HG03378 (cell line): ENCODE results near the gene DNAJA3.

Source experiments
- ATAC-seq: cut with Tn5 transposase; IDR thresholded peaks from one replicate; pipeline ENCODE4 v1.9.1; 2021; ENCODE audit warnings: mild to moderate bottlenecking, moderate library complexity; ENCODE audit not compliant: unreplicated experiment

Gene DNAJA3

DNA sequence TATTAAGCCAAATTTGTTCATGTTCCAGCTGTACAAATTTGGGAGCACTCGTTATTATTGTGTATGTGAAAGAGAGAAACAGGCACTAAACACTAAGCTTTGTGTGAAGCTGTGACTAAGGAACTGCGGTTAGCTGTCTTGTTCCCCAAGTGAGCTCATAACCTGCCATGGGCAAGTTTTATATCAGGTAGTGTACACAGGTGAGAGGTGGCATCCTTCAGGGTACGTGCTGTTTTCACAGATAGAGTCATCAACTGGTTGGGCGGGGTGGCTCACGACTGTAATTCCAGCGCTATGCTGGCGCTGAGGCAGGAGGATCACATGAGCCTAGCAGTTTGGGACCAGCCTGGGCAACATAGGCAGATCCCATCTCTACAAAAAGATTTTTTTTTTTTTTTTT, 2.8 kb downstream of the DNAJA3 start:
- no peak for ATAC-seq

DNA sequence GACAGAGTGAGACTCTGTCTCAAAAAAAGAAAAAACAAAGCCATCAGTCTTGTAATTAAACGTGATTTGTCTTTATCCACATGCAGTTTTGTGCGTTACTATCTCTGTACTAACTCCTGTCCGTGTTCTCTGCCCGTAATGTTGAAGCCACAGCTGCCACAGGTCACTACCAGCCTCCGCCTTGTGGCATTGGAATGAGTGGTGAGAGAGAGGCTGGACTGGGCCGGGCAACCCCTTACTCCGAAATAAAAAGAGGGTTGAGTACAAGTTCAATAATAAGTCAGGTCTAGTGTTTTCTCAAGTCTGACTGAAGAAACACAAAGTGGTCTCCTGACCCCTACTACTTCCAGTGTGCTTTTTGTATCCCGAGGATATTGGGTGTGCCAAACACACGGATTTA, 5.4 kb downstream of the DNAJA3 start:
- ATAC-seq: no peak

DNA sequence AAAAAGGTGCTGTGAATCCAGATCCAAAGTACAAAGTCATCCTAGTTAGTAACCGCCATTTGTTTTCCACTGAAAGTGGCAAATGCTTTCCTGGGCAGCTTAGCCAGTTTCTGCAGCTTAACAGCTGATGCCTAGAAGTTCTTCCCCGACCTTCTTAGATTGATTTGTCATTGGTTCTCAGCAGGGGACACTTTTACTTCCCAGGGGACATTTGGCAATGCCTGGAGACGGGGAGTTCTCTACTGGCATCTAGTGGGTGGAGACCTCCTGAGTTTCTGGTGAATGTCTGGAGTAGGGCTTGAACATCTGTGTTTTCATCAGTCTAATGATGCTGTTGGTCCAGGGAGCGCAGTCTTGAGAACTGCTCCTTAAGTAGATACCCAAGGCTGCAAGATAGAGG, 7.6 kb downstream of the DNAJA3 start:
- no peak for ATAC-seq

DNA sequence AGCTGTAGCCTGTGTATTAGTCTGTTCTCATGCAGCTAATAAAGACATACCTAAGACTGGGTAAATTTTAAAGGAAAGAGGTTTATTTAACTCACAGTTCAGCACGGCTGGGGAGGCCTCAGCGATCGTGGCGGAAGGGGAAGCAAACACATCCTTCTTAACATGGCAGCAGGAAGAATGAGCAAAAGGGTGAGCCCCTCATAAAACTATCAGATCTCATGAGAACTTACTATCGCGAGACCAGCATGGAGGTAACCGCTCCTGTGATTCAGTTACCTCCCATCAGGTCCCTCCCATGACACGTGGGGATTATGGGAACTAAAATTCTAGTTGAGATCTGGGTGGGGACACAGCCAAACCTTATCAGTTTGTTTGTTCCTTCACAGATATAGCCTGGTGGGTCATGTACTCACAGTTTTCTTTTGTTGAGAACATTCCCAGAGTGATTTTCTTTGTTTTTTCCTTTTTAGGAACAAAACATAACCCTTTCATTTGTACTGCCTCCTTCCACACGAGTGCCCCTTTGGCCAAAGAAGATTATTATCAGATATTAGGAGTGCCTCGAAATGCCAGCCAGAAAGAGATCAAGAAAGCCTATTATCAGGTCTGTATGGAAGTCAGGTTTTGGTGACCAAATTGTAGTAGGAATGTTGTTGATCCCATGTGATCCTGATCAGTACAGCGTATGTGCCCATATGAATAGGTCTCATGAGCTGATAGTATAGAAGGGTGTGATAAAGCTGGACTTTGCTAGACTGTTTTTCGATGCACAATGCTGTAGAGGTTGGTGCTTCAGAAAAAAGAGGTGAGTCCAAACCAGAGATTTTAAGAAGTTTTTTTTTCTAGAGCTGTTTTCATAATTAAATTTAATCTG, 8.5 kb downstream of the DNAJA3 start:
- no peak for ATAC-seq

DNA sequence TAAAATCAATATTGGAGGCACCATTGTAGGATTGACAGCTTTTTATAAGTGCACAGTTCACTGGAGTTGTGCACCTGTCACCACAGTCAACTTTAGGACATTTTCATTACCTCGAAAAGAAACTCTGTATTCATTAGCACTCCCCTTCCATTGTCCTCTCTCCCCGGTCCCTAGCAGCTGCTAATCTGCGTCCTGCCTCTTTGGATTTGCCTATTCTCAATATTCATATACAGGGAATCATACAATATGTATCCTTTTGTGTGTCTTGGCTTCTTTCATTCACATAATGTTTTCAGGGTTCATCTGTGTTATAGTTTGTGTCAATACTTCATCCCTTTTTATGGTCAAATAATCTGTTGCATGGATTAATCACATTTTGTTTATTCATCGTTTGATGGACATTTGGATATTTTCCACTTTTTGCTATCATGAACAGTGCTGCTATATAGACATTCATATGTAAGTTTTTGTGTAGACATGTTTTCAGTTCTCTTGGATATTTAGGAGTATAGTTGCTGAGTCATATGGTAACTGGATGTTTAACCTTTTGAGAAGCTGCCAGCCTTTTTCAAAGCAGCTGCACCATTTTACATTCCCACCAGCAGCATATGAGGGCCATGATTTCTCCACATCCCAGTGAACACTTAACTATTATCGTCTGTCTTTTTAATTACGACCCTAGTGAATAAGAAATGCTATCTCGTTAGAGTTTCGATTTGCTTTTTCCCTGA, 9.8 kb downstream of the DNAJA3 start:
- no peak for ATAC-seq

DNA sequence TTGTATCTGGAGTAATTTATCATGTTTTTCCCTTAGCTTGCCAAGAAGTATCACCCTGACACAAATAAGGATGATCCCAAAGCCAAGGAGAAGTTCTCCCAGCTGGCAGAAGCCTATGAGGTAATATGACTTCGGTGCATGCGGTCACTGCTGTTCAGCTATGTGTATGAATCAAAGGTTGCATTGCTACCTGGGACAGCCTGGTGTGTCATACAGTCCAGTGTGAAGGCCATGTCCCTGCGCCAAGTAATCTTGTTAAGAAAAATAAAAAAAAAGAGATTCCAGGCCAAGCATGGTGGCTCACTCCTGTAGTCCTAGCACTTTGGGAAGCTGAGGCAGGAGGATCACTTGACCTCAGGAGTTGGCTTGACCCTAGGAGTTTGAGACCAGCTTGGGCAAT, 11.7 kb downstream of the DNAJA3 start:
- no peak for ATAC-seq

DNA sequence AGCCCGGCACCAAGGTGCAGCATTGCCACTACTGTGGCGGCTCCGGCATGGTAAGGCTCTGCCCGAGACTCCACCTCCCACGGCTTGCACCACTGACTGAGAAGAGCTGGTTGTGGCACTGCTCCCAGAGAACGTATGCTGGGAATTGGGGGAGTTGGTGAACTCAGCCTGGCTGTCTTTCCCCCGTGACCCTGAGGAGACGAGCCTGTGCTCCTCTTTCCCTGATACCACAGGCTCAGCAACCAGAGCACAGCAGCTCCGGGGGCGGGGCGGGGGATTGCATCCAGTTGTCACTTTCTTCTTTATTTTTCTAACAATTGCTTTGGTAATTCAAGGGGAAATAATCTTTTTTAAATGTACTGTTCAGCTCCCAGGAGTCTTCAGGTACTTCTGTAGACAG, 16.7 kb downstream of the DNAJA3 start:
- ATAC-seq: no peak

DNA sequence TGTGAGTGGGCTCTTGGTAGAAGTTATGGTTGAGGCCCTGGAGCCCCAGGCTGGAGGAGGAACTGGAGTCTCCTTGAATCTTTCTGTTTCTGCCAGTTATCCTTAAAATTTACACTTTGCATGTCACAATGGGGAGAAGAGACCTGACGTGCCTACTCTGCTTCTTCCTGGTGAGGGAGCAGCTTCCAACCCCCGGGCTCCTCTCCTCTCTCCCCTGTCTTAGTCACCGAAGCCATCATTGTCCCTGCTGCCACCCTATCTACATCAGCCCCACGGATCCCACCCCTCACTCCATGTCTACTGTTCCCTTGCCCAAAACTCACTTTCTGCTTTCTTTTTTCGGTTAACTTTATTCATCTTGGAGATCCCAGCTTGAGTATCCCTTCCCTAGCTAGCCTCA, 17.6 kb downstream of the DNAJA3 start:
- no peak for ATAC-seq

DNA sequence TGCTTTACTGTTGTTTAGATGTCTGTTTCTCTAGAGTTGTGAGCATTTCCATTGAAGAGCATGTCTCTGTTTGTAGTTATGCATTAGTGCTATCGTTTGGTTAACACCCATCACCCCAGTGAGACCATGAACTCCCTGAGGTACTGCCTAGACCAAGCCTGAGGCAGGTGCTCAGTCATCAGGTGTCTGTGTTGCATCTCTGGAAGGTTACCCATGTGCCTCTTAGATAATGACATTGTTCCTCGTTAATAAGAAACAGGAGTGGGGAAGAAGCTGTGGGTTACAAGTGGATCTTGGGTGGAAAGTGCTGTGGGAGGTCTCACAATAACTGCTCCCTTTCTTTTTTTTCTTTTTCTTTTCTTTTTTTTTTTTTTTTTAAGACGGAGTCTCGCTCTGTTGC, 18.3 kb downstream of the DNAJA3 start:
- no peak for ATAC-seq

DNA sequence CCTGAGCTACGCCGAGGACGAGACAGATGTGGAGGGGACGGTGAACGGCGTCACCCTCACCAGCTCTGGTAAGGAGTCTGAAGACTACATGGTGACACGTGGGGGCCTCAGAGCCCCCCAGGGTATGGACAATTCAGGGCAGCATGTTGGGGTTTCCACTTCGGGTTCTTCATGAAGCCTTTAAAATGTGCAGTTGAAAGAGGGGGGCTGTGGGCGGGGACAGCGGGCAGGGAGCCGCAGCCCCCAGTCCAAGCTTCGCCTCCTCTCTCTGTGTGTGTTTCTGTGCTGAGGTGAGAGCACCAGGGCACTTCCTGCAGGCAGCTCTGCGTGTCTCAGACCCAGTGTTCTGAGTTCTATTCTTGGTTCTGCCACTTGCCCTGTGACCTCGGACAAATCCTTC, 24.8 kb downstream of the DNAJA3 start:
- ATAC-seq: no peak

DNA sequence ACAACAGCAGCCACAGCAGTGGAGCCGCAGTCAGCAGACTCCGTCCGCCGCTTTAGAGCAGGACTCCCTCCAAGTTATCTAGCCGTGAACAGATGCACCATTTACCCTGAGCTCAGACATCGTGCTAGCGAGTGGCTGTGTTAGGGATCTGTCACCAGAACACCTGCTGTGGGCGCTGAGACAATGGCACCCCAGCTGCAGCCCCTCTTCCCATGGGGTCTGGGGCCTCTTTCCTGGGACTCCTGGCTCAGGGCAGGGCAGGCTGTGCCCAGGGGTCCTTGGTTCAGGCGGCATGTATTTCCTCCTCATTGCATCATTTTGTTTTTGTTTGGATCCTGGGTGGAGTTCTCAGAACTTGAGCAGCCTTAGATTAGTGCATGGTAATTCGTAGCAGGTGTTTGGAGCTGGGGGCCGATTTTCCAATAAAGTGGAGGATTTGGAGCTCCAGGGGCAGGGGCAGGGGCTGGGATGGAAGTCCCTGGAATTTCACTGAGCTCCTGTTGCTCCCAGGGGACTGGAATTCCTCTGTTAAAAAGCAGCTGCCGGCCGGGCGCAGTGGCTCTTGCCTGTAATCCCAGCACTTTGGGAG, 25.4 kb downstream of the DNAJA3 start:
- ATAC-seq: no peak

DNA sequence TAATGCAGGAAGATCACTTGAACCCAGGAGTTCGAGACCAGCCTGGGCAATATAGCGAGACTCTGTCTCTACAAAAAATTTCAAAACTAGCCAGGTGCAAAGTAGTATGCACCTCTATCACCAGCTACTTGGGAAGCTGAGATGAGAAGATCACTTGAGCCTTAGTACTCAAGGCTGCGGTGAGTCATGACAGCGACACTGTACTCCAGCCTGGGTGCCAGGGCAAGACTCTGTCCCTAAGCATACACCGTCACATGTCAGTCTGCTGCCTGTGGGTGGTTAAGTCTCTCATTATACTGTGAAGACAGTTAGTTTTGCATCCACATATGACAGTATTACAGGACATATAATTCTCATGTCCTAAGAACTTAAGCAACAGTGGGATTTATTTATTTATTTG, 27.0 kb downstream of the DNAJA3 start:
- ATAC-seq: no peak

DNA sequence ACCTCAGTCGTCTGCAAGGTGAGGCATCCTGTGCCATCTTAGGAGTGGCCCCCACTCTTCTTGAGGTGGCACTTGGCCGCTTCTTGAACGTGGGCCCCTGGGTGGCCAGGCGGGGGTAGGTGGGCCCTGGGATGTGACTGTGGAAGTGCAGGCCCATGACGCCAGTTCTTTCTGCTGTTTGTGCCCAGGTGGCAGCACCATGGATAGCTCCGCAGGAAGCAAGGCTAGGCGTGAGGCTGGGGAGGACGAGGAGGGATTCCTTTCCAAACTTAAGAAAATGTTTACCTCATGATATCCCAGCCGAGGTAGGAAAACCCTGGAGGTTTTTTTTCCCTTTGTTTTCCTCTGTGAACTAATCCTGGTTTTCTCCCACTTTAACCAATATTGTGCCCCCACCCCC, 29.0 kb downstream of the DNAJA3 start:
- no peak for ATAC-seq

DNA sequence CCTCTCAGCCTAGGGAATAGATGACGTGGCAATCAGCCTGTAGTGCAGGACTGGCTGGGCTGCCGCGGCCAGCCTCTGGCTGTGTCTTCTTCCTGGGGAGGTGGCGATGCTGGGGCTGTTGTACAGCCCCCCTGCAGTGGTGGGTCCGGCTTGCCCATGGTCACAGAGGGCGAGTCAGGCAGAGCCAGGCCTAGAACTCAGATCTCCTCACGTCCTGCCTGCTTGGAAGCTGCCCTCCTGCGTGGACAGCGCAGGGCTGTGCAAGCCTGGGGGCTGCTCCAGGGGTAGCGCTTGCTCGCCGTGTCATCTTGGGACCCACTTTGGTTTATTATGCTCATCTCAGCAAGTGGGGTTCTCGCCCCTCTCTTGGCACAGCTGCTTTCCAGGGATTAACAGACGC, 29.4 kb downstream of the DNAJA3 start:
- ATAC-seq: no peak

DNA sequence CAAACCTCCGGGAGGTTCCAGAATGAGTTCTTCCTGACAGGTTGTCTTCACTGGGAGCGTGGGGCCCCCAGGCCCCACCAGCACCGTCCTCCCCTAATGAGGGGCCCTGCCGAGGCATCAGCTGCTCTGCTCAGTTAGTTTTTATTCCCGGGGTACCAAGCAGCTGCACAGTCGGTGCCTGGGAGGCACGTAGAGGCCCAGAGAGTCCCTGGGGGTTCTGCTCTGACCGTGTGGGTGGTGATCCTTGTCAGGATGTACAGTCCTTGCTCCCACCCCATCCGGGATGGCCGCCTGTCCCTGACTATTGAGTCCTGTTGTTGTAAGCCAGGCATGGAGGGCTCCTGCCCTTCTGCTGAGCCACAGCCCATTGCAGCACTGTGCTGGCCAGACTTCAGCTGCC, 30.3 kb downstream of the DNAJA3 start:
- no peak for ATAC-seq

DNA sequence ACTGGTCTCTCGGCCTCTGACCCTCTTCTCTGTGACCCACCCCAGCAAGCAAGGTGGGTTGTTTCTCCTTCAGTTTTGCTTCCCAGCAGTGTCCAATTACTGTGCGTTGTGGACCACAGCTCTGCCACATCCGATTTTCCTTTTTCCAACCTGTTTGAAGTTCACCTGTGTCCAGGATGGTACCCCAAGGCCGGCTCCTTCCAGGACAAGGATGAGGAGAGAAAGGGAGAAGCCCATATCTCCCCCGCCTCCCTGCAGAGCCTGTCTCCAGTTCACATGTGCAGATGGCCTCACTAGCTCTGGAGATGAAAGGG, 35.2 kb downstream of the DNAJA3 start:
- no peak for ATAC-seq

DNA sequence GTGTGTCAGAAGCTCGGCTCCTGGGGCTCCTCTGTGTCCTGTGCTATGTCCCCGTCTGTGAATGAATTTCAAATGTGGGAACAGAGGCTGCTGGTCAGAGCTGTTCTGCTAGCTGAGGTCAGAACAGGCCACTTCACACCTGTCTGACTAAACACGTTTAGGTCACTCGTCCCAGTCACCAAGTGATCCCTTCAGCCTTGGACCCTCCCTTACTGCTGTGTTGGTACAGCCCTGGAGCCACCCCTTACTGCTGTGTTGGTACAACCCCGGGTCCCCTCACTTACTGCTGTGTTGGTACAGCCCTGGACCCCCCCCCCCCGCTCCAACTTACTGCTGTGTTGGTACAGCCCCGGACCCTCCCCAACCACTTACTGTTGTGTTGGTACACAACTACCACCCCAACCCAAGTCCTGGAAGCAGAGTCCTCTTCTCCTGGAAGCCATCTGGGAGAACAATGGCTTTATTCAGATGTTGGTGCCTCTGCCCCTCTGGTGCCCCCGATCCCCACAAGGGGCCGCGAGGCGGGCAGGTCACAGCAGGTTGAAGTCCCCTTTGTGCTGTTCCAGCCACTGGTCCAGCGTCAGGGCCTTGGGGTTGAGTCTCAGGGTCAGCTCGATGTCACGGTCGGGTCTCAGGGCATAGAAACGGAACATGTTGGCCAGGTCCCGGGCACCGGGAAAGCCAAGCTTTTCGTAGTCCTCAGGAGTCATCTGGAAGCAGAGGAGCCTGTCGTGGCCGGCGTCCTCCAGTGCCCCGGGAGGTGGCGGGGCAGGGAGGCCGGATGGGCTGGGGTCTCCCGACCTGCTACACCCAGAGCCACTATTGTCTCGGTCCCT, 35.8 kb downstream of the DNAJA3 start:
- ATAC-seq: no peak

DNA sequence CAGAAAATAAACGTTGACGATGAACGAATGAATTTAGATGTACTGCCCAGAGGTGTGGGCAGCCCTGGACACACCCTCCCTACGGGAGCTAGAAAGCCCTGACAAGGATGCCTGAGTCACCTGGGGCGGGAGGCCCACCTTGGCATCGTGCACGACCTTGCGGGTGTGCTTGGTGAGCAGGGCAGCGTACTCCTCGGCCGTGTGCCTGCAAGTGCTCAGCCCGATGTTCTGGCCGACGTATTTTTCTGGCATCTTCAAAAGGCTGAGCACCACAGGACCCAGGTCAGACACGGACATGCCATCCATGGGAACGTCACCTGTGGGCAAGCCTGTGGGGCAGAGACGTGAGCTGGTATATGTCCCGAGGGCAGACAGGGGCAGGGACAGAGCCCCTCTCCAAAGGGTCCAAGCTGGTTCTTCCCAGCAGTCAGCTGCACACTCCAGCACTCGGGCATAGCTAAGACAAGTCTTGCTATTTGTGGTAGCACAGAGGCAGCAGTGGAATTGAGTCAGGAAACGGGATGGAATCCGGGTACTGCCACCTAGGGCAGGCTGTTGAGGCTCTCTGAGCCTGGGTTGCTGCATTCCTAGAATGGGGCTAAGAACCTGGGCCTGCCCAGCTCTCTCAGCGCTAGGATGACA, 38.0 kb downstream of the DNAJA3 start:
- ATAC-seq: no peak

DNA sequence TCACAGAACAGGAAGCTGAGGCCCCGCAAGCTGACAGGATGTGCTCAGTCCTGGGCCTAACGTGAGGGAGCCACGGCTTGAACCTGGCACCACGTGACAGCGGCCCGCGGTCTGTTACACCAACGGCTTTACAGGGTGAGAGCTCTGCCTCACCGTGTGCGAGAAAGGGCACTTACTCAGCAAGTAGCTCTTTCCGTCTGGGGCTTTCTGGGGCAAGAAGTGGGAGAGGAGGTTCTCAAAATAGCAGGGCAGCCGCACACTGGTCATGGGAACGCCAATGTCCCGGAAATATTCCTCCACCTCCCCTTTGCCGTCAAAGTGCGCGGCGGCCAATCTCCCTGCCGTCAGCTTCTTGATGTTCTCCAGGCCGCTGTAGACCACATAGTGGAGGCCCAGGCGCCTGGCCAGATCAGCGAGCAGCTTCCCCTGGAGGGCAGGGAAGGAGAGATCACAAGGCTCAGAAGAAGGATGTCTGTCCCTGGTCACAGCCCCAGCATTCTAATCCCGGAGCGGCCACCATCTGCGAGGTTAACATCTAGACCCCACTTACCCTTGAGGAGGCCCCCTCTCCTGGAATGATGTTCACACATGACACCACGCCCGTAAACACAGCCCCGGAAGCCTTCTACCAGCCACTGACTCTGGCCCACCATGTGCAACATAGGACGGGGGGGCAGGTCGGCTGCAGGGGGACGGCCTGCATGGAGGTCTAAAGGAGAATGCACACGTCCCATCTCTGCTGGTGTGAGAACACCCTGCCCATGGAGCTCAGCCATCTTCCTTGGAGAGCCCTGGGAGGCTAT, 40.5 kb downstream of the DNAJA3 start:
- no peak for ATAC-seq

DNA sequence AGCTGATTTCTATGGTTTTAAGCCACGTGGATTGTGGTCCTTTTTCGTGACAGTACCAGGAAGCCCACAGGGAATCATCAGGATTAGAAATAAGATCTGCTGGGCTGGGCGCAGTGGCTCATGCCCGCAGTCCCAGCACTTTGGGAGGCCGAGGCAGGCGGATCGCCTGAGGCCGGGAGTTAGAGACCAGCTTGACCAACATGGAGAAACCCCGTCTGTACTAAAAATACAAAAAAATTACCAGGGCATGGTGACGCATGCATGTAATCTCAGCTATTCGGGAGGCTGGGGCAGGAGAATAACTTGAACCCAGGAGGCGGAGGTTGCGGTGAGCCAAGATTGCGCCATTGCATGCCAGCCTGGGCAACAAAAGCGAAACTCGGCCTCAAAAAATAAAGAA, 42.2 kb downstream of the DNAJA3 start:
- no peak for ATAC-seq
